Spleen (tissue), 11 donors: ENCODE measurements around the gene PTPRK. TPM values are rescaled to one million over a fixed set of nuclear protein-coding genes. Genes with fewer than 3 reads are reported as not detected.

Experiments
- DNase-seq: peaks from one replicate; pipeline ENCODE4 v3.0.0-alpha.2; 2020
- H3K27ac ChIP-seq, 8 donors: fragments of 200-600 bp; sonication (generic) in 7 of 8; 1 replicate in 4 of 8; 2 replicates in 4 of 8; pipeline versions ENCODE4 v1.5.0 to v1.8.0; 2016 to 2021; ENCODE audit warnings: inconsistent platforms in 4 of 8, mild to moderate bottlenecking in 4 of 8, moderate library complexity in 1 of 8
- H3K27me3 ChIP-seq, 7 donors: fragments of 200-600 bp; sonication (generic) in 6 of 7; replicated peaks in 1 of 7; 1 replicate in 4 of 7; 2 replicates in 3 of 7; pipeline versions ENCODE4 v1.5.0 to v1.8.0; 2016 to 2021; ENCODE audit warnings: inconsistent platforms in 3 of 7, mild to moderate bottlenecking in 1 of 7
- H3K36me3 ChIP-seq, 6 donors: fragments of 200-600 bp; sonication (generic) in 5 of 6; 1 replicate in 4 of 6; 2 replicates in 2 of 6; pipeline versions ENCODE4 v1.5.0 to v1.8.0; 2016 to 2021; ENCODE audit warnings: inconsistent platforms in 2 of 6
- H3K4me1 ChIP-seq, 6 donors: fragments of 200-600 bp; sonication (generic) in 5 of 6; 1 replicate in 3 of 6; 2 replicates in 3 of 6; pipeline versions ENCODE4 v1.5.0 to v1.8.0; 2016 to 2021; ENCODE audit warnings: inconsistent platforms in 3 of 6
- H3K4me3 ChIP-seq, 8 donors: fragments of 200-600 bp; sonication (generic) in 7 of 8; 1 replicate in 4 of 8; 2 replicates in 4 of 8; pipeline versions ENCODE4 v1.5.0 to v1.8.0; 2016 to 2021; ENCODE audit warnings: inconsistent platforms in 4 of 8, mild to moderate bottlenecking in 4 of 8, moderate library complexity in 2 of 8
- H3K9me3 ChIP-seq, 8 donors: fragments of 200-600 bp; sonication (generic) in 7 of 8; 1 replicate in 4 of 8; 2 replicates in 4 of 8; pipeline versions ENCODE4 v1.5.0 to v1.8.0; 2016 to 2021; ENCODE audit warnings: inconsistent platforms in 4 of 8
- POLR2A ChIP-seq, 3 donors: fragments of 450-650 bp; IDR thresholded peaks; one replicate each; pipeline ENCODE4 v1.5.1; 2017; ENCODE audit warnings: antibody characterized with exemption in 3 of 3, mild to moderate bottlenecking in 1 of 3
- POLR2AphosphoS5 ChIP-seq, 3 donors: sonication (generic); formaldehyde crosslinking; IDR thresholded peaks; one replicate each; pipeline ENCODE4 v1.5.1; 2017; ENCODE audit warnings: antibody characterized with exemption in 3 of 3
- WGBS, 5 donors: extraction: QIAGEN DNeasy Blood & Tissue Kit in 3 of 5; methylation state at CpG; one replicate each; pipeline versions ENCODE4 v1.1.5 to v1.1.7; 2013 to 2018; 5-methylcytosine and 5-hydroxymethylcytosine counted together
- intact Hi-C: fragments of 100-400 bp; cut with DNase I; formaldehyde crosslinking; loops from one replicate; pipeline ENCODE4 v1.15.0; 2023; ENCODE audit warnings: low total_unique reads
- polyA plus RNA-seq, 3 donors: library from polyadenylated mRNA; stranded (reverse); fragments of 200-250 nt; gene quantifications; one replicate each; pipeline ENCODE4 v1.2.1, GENCODE V29; 2013
- total RNA-seq, 7 donors: library from RNA; depleted of rRNA in 3 of 7; stranded (reverse); fragments of >200 nt in 3 of 7; fragmentation: NEBNext Ultra II Directional in 4 of 7; extraction: Animal tissue kit (Norgen Biotek cat#: 25700) in 4 of 7; gene quantifications; one replicate each; pipeline versions ENCODE4 v1.1.0 to v1.2.1, GENCODE V29; 2016 to 2021
- TF ChIP-seq, protein P1 (sequence below), 11 experiments: fragments of 200-600 bp in 7 of 11; fragments of 450-650 bp in 4 of 11; sonication (generic) in 4 of 11; IDR thresholded peaks in 8 of 11; conservative IDR thresholded peaks in 3 of 11; 1 replicate in 7 of 11; 2 replicates in 4 of 11; pipeline versions ENCODE4 v1.4.0 to v1.8.0; 2016 to 2021; ENCODE audit warnings: antibody characterized with exemption in 11 of 11, inconsistent platforms in 4 of 11, mild to moderate bottlenecking in 1 of 11
- donor health status: healthy with polysubstance abuse.
- donor health status: DM: no; HTN: no; CAD: no; lungs with moderate emphysema.
- donor health status: DM: no; HTN: no; CAD: no.
- donor health status: Bipolar disorder and iron deficiency.
- donor health status: healthy.
- donor health status: DM: no; HTN: no; CAD: no.
- donor health status: DM: yes; HTN: yes; CAD: no.

The PTPRK gene
- total and polyA plus RNA-seq, 10 donors, result 3.3 to 67.8 (median 34.0) TPM

DNA sequence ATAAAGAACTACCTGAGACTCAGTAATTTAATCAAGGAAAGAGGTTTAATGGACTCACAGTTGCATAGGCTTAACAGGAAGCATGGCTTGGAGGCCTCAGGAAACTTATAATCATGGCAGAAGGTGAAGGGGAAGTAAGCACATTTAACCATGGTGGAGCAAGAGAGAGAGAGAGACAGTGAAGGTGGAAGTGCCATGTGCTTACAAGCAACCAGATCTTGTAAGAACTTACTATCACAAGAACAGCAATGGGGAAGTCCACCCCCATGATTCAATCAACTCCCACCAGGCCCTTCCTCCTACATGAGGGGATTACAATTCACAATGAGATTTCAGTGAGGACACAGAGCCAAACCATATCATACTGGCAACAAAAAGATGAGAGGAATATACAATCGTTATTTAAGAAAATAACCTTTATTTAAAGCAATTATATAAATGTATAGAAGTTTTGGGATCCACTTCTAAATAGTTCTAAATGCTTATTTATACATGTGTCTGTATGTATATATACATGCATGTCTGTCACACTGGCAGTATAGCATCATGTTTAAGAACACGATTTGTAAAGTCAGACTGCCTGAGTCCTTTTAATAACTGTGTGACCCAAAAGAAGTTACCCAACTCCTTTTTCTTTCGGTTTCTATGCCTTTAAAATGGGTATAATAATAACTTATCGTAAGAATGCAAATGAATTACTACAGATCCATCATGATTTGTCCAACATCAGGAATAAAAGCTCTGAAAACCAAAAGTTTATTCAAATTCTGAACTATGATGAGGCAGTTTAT, 363.9 kb downstream of the PTPRK start:
- Histone ChIP-seq H3K4me3 (no peak overlapping the region), H3K4me1 (peaks cover 0 to 9% (median 0%) of the 10 kb centered on the region in 6 donors), H3K27ac (no peak overlapping the region), H3K9me3 (no peaks in the 10 kb centered on the region), H3K27me3 (no peaks in the 10 kb centered on the region), H3K36me3 (no peaks in the 10 kb centered on the region)
- intact Hi-C loops, result no loop called here
- TF ChIP-seq, protein P1, sequence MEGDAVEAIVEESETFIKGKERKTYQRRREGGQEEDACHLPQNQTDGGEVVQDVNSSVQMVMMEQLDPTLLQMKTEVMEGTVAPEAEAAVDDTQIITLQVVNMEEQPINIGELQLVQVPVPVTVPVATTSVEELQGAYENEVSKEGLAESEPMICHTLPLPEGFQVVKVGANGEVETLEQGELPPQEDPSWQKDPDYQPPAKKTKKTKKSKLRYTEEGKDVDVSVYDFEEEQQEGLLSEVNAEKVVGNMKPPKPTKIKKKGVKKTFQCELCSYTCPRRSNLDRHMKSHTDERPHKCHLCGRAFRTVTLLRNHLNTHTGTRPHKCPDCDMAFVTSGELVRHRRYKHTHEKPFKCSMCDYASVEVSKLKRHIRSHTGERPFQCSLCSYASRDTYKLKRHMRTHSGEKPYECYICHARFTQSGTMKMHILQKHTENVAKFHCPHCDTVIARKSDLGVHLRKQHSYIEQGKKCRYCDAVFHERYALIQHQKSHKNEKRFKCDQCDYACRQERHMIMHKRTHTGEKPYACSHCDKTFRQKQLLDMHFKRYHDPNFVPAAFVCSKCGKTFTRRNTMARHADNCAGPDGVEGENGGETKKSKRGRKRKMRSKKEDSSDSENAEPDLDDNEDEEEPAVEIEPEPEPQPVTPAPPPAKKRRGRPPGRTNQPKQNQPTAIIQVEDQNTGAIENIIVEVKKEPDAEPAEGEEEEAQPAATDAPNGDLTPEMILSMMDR (IDR thresholded peaks at IDR 0.05 in 8 of 11, conservative IDR thresholded peaks at IDR 0.05 in 3 of 11), result no peak
- no peak for TF ChIP-seq POLR2A (IDR thresholded peaks at IDR 0.05)
- TF ChIP-seq POLR2AphosphoS5 (IDR thresholded peaks at IDR 0.05), result no peak
- no peak for DNase-seq
- WGBS, 5 donors, result 87 to 94% (median 91%) methylated on average over 4 of the region's 4 CpGs

DNA sequence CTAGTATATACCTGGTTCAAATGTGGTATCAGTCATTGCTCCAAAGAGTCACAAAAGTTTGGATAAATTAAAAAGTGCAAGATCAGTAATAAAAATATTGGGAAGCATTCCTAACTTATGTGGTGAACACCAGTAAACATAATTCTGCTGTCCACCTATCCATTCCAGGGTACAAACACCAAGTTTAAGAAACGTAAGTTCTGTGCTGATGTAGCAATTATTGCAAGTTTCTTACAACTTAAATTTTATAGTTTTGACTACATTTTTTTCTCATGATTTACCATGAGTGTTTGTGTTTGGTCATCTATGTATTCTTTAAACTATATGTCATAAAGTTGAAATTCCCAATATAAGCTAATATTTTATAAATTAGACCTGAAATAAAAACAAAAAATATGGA, 364.6 kb downstream of the PTPRK start:
- WGBS, 5 donors, result 78 to 96% (median 92%) methylated on average over 1 of the region's 1 CpG
- TF ChIP-seq, protein P1 (IDR thresholded peaks at IDR 0.05 in 8 of 11, conservative IDR thresholded peaks at IDR 0.05 in 3 of 11), result no peak
- no peaks in the 10 kb centered on the region for H3K27me3 ChIP-seq
- peaks cover 0 to 9% (median 0%) of the 10 kb centered on the region in 6 donors for H3K4me1 ChIP-seq
- no peak overlapping the region for H3K27ac ChIP-seq
- no peak for DNase-seq
- H3K4me3 ChIP-seq, result no peak overlapping the region
- no peaks in the 10 kb centered on the region for H3K9me3 ChIP-seq
- intact Hi-C loops, result no loop called here
- no peaks in the 10 kb centered on the region for H3K36me3 ChIP-seq

DNA sequence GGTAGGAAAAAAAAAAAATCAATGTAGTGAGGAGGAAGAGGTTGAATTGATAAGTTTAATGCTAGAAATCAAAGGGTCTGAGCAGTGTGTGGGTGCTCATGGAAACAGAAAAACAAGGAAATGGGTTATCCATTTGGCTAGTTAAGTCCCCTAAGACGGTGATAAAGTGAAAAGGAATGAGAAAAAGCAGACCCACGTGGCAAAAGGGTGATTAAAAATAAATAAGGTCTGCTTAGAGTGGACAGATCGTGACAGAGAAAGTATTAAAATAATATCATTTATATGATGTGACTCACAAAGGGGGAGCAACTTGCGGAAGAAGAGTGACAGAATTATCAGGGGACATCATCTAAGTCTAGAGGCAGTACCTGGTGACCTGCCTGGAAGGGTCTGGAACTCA, 367.8 kb downstream of the PTPRK start:
- TF ChIP-seq, protein P1 (IDR thresholded peaks at IDR 0.05 in 8 of 11, conservative IDR thresholded peaks at IDR 0.05 in 3 of 11), result no peak
- TF ChIP-seq POLR2AphosphoS5 (IDR thresholded peaks at IDR 0.05), result no peak
- no peak for TF ChIP-seq POLR2A (IDR thresholded peaks at IDR 0.05)
- intact Hi-C loops, result no loop called here
- no peaks in the 10 kb centered on the region for H3K4me1 ChIP-seq
- WGBS, 5 donors, result 75 to 83% (median 81%) methylated on average over 4 of the region's 4 CpGs
- no peaks in the 10 kb centered on the region for H3K27me3 ChIP-seq
- DNase-seq, result no peak
- no peak overlapping the region for H3K27ac ChIP-seq
- no peak overlapping the region for H3K4me3 ChIP-seq
- H3K36me3 ChIP-seq, result no peaks in the 10 kb centered on the region
- no peaks in the 10 kb centered on the region for H3K9me3 ChIP-seq

DNA sequence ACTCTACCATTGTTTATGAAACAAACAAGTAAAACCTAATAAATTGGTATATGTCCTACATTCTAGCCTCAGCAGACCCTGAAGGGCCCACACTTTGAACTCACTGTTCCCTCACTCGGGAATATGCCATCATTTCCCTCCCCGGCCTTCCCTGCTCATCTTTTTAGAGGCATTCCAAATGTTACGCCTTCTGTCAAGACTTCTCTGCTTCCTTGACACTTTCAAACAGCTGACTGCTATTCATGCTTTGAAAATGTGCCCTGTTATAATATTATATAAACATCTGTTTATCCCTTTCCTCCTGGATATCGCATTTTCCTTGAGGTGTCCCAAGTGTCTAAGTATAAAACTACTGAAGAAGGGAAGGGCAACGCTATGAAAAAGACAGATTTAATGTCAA, 370.0 kb downstream of the PTPRK start:
- H3K27me3 ChIP-seq, result no peaks in the 10 kb centered on the region
- intact Hi-C loops, result no loop called here
- no peak overlapping the region for H3K27ac ChIP-seq
- no peak overlapping the region for H3K4me3 ChIP-seq
- TF ChIP-seq, protein P1 (IDR thresholded peaks at IDR 0.05 in 8 of 11, conservative IDR thresholded peaks at IDR 0.05 in 3 of 11), result no peak
- TF ChIP-seq POLR2A (IDR thresholded peaks at IDR 0.05), result no peak
- no peak for TF ChIP-seq POLR2AphosphoS5 (IDR thresholded peaks at IDR 0.05)
- H3K4me1 ChIP-seq, result no peaks in the 10 kb centered on the region
- WGBS, 5 donors, result 87 to 96% (median 94%) methylated on average over 5 of the region's 5 CpGs
- H3K36me3 ChIP-seq, result no peaks in the 10 kb centered on the region
- no peak for DNase-seq
- no peaks in the 10 kb centered on the region for H3K9me3 ChIP-seq
